Spleen (tissue), 11 donors: Measurements from ENCODE around the gene RAB1B. TPM values are rescaled to one million over a fixed set of nuclear protein-coding genes. Genes with fewer than 3 reads are reported as not detected.
A peak's percentile ranks its signal among the peaks of the same experiment; 100 is the strongest.
"Not testable (repeated sequence)": the region's sequence is repeated elsewhere in the genome, so short reads cannot be mapped to it uniquely, and the experiment has no call there.

Experiments used
- DNase-seq: peaks from one replicate; pipeline ENCODE4 v3.0.0-alpha.2; 2020
- H3K27ac ChIP-seq, 8 donors: fragments of 200-600 bp; sonication (generic) in 7 of 8; 1 replicate in 4 of 8; 2 replicates in 4 of 8; pipeline versions ENCODE4 v1.5.0 to v1.8.0; 2016 to 2021; ENCODE audit warnings: inconsistent platforms in 4 of 8, mild to moderate bottlenecking in 4 of 8, moderate library complexity in 1 of 8
- H3K27me3 ChIP-seq, 7 donors: fragments of 200-600 bp; sonication (generic) in 6 of 7; replicated peaks in 1 of 7; 1 replicate in 4 of 7; 2 replicates in 3 of 7; pipeline versions ENCODE4 v1.5.0 to v1.8.0; 2016 to 2021; ENCODE audit warnings: inconsistent platforms in 3 of 7, mild to moderate bottlenecking in 1 of 7
- H3K36me3 ChIP-seq, 6 donors: fragments of 200-600 bp; sonication (generic) in 5 of 6; 1 replicate in 4 of 6; 2 replicates in 2 of 6; pipeline versions ENCODE4 v1.5.0 to v1.8.0; 2016 to 2021; ENCODE audit warnings: inconsistent platforms in 2 of 6
- H3K4me1 ChIP-seq, 6 donors: fragments of 200-600 bp; sonication (generic) in 5 of 6; 1 replicate in 3 of 6; 2 replicates in 3 of 6; pipeline versions ENCODE4 v1.5.0 to v1.8.0; 2016 to 2021; ENCODE audit warnings: inconsistent platforms in 3 of 6
- H3K4me3 ChIP-seq, 8 donors: fragments of 200-600 bp; sonication (generic) in 7 of 8; 1 replicate in 4 of 8; 2 replicates in 4 of 8; pipeline versions ENCODE4 v1.5.0 to v1.8.0; 2016 to 2021; ENCODE audit warnings: inconsistent platforms in 4 of 8, mild to moderate bottlenecking in 4 of 8, moderate library complexity in 2 of 8
- H3K9me3 ChIP-seq, 8 donors: fragments of 200-600 bp; sonication (generic) in 7 of 8; 1 replicate in 4 of 8; 2 replicates in 4 of 8; pipeline versions ENCODE4 v1.5.0 to v1.8.0; 2016 to 2021; ENCODE audit warnings: inconsistent platforms in 4 of 8
- CTCF ChIP-seq, 11 experiments: fragments of 200-600 bp in 7 of 11; fragments of 450-650 bp in 4 of 11; sonication (generic) in 4 of 11; IDR thresholded peaks in 8 of 11; conservative IDR thresholded peaks in 3 of 11; 1 replicate in 7 of 11; 2 replicates in 4 of 11; pipeline versions ENCODE4 v1.4.0 to v1.8.0; 2016 to 2021; ENCODE audit warnings: antibody characterized with exemption in 11 of 11, inconsistent platforms in 4 of 11, mild to moderate bottlenecking in 1 of 11
- POLR2A ChIP-seq, 3 donors: fragments of 450-650 bp; IDR thresholded peaks; one replicate each; pipeline ENCODE4 v1.5.1; 2017; ENCODE audit warnings: antibody characterized with exemption in 3 of 3, mild to moderate bottlenecking in 1 of 3
- POLR2AphosphoS5 ChIP-seq, 3 donors: sonication (generic); formaldehyde crosslinking; IDR thresholded peaks; one replicate each; pipeline ENCODE4 v1.5.1; 2017; ENCODE audit warnings: antibody characterized with exemption in 3 of 3
- WGBS, 5 donors: extraction: QIAGEN DNeasy Blood & Tissue Kit in 3 of 5; methylation state at CpG; one replicate each; pipeline versions ENCODE4 v1.1.5 to v1.1.7; 2013 to 2018; 5-methylcytosine and 5-hydroxymethylcytosine counted together
- intact Hi-C: fragments of 100-400 bp; cut with DNase I; formaldehyde crosslinking; loops from one replicate; pipeline ENCODE4 v1.15.0; 2023; ENCODE audit warnings: low total_unique reads
- polyA plus RNA-seq, 3 donors: library from polyadenylated mRNA; stranded (reverse); fragments of 200-250 nt; gene quantifications; one replicate each; pipeline ENCODE4 v1.2.1, GENCODE V29; 2013
- total RNA-seq, 7 donors: library from RNA; depleted of rRNA in 3 of 7; stranded (reverse); fragments of >200 nt in 3 of 7; fragmentation: NEBNext Ultra II Directional in 4 of 7; extraction: Animal tissue kit (Norgen Biotek cat#: 25700) in 4 of 7; gene quantifications; one replicate each; pipeline versions ENCODE4 v1.1.0 to v1.2.1, GENCODE V29; 2016 to 2021
- donor health status: healthy with polysubstance abuse.
- donor health status: DM: no; HTN: no; CAD: no; lungs with moderate emphysema.
- donor health status: DM: no; HTN: no; CAD: no.
- donor health status: Bipolar disorder and iron deficiency.
- donor health status: healthy.
- donor health status: DM: no; HTN: no; CAD: no.
- donor health status: DM: yes; HTN: yes; CAD: no.

RAB1B gene
- total and polyA plus RNA-seq, 10 donors = 66.8 to 150 (median 116) TPM

DNA sequence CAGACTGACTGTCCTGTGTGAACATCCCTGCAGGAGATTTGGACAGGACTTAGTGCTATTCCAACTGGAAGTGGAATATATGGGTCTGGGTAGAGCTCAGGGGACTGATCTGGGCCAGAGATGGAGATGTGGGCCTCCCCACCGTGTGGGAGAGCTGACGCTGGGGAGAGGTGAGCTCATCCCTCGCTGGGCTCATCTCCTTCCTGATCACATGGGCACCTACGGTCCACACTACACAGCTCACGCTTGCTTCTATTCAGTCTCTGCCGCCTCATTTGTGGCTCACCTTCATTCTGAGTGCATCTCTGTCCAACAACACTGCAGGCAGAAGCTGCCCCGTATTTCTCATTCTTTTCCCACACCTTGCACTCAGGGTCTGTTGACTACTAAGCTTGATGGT lies 16.6 kb upstream of the RAB1B start:
- Histone ChIP-seq H3K4me1 (peaks cover 0 to 10% (median 7%) of the 10 kb centered on the region in 6 donors), H3K27ac (no peak overlapping the region), H3K9me3 (no peaks in the 10 kb centered on the region), H3K27me3 (peaks cover 0 to 8% (median 0%) of the 10 kb centered on the region in 7 donors), H3K4me3 (no peak overlapping the region), H3K36me3 (peaks cover 0 to 40% (median 0%) of the 10 kb centered on the region in 6 donors)
- intact Hi-C loops = no loop called here
- TF ChIP-seq POLR2A (IDR thresholded peaks at IDR 0.05) (no peak), CTCF (IDR thresholded peaks at IDR 0.05 in 8 of 11, conservative IDR thresholded peaks at IDR 0.05 in 3 of 11) (no peak), POLR2AphosphoS5 (IDR thresholded peaks at IDR 0.05) (peak in 1 of 3 donors; percentile 40)
- no peak for DNase-seq
- WGBS, 5 donors = 72 to 87% (median 79%) methylated on average over 7 of the region's 7 CpGs

DNA sequence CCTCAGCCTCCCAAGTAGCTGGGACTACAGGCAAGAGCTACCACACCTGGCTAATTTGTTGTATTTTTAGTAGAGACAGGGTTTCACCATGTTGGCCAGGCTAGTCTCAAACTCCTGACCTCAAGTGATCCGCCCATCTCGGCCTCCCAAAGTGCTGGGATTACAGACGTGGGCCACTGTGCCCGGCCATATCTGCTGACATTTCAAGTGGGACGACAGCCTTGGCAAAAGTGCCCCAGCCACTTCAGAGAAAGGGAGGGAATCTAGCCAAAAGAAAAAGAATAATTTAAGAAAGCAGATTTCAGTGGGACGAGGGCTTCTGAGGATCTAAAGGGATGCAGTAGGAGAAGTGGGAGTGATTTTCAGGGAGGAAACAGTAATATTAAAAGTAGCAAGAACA lies 15.4 kb upstream of the RAB1B start:
- intact Hi-C loops, H3K4me3 ChIP-seq, DNase-seq, H3K27ac ChIP-seq, H3K9me3 ChIP-seq: not testable (repeated sequence)
- 72 to 80% (median 76%) methylated on average over 6 of the region's 6 CpGs for WGBS, 5 donors
- Histone ChIP-seq H3K4me1 (peaks cover 0 to 21% (median 13%) of the 10 kb centered on the region in 6 donors), H3K27me3 (peaks cover 0 to 15% (median 0%) of the 10 kb centered on the region in 7 donors), H3K36me3 (peaks cover 0 to 28% (median 0%) of the 10 kb centered on the region in 6 donors)

- TF ChIP-seq POLR2AphosphoS5 (IDR thresholded peaks at IDR 0.05) = no peak
- peak in 8 of 11 experiments; percentile 1 to 61 (median 38) for TF ChIP-seq CTCF (IDR thresholded peaks at IDR 0.05 in 8 of 11, conservative IDR thresholded peaks at IDR 0.05 in 3 of 11)
- peak in 1 of 3 donors; percentile 26 for TF ChIP-seq POLR2A (IDR thresholded peaks at IDR 0.05)
- DNase-seq = no peak
- H3K27me3 ChIP-seq = peaks cover 0 to 15% (median 0%) of the 10 kb centered on the region in 7 donors
- H3K4me1 ChIP-seq = peaks cover 5 to 42% (median 25%) of the 10 kb centered on the region in 6 donors
- 5 to 25% (median 5%) methylated on average over 2 to 28 of the region's 28 CpGs for WGBS, 5 donors
- H3K27ac ChIP-seq = peak overlapping the region; percentile 83 to 96 (median 90)
- peak overlapping the region; percentile 80 to 100 (median 96) for H3K4me3 ChIP-seq
- intact Hi-C loops = no loop called here
- H3K9me3 ChIP-seq = no peaks in the 10 kb centered on the region
- H3K36me3 ChIP-seq = peaks cover 0 to 37% (median 18%) of the 10 kb centered on the region in 6 donors
Observed at GRCh38 chr11:66258473-66258893, 10.0 kb upstream of the RAB1B start.

GRCh38 chr11:66259225-66259624 lies 9.2 kb upstream of the RAB1B start:
- DNase-seq = no peak
- peaks cover 0 to 45% (median 20%) of the 10 kb centered on the region in 6 donors for H3K36me3 ChIP-seq
- no peak for TF ChIP-seq POLR2A (IDR thresholded peaks at IDR 0.05)
- intact Hi-C loops = no loop called here
- H3K4me3 ChIP-seq = no peak overlapping the region
- WGBS, 5 donors = 94 to 100% (median 96%) methylated on average over 2 of the region's 2 CpGs
- no peaks in the 10 kb centered on the region for H3K9me3 ChIP-seq
- H3K27me3 ChIP-seq = peaks cover 0 to 15% (median 0%) of the 10 kb centered on the region in 7 donors
- no peak overlapping the region for H3K27ac ChIP-seq
- H3K4me1 ChIP-seq = peaks cover 5 to 42% (median 25%) of the 10 kb centered on the region in 6 donors

DNA sequence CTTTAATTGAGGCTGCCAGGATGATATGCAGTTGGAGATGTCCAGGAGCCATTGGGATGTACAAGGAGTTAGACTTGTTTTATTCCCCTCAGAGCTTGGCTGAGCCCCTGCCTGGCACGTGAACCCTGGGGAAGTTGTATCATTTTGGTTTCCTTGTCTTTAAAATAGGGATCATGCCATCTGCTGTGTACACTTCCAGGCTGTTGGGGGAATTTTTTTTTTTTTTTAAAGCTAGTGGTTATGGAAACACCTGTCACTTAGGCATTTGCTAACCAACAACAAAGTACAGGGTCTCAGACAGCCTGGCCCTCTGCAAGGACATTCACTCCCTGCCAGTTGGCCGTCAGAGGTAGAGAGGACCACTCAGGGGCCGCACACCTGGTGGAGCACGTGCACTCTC lies 8.5 kb upstream of the RAB1B start:
- no peak for TF ChIP-seq CTCF (IDR thresholded peaks at IDR 0.05 in 8 of 11, conservative IDR thresholded peaks at IDR 0.05 in 3 of 11)
- no peak for TF ChIP-seq POLR2AphosphoS5 (IDR thresholded peaks at IDR 0.05)
- no peak for TF ChIP-seq POLR2A (IDR thresholded peaks at IDR 0.05)
- H3K27me3 ChIP-seq = peaks cover 0 to 15% (median 0%) of the 10 kb centered on the region in 7 donors
- peaks cover 5 to 42% (median 25%) of the 10 kb centered on the region in 6 donors for H3K4me1 ChIP-seq
- DNase-seq = no peak
- peaks cover 0 to 52% (median 20%) of the 10 kb centered on the region in 6 donors for H3K36me3 ChIP-seq
- H3K9me3 ChIP-seq = no peaks in the 10 kb centered on the region
- H3K4me3 ChIP-seq = no peak overlapping the region
- WGBS, 5 donors = 87 to 97% (median 91%) methylated on average over 4 of the region's 4 CpGs
- intact Hi-C loops = no loop called here
- no peak overlapping the region for H3K27ac ChIP-seq
